ENCODE results near the gene PKIG. TPM values are rescaled to one million over a fixed set of nuclear protein-coding genes. Genes with fewer than 3 reads are reported as not detected.

Gene PKIG
- total RNA-seq, 4 donors from 2014 or later: 67.1 to 250 (median 145) TPM

DNA sequence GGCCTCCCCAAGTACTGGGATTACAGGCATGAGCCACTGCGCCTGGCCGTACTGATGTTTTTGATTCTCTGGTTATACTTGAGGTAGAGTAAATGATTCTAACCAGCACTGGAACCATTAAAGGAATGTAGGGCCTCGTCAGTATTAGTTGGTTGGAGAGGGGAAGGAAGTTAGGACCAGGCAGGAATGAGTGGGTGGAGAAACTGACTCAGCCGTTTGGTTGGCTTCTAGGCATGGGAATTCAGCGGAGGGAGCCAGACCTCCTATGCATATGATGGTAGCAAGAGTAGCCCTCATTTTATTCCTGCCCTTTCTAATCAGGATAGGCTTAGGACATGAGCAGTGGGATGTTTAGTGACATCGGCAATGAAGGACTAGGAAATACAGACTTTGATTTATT is 41.5 kb upstream of the PKIG start:
- intact Hi-C loops (cut with DNase I; ENCODE audit: low total_unique reads): no loop called here
- Histone ChIP-seq H3K4me3 (no peak overlapping the region), H3K27me3 (no peaks in the 10 kb centered on the region), H3K9me3 (no peaks in the 10 kb centered on the region), H3K27ac (no peak overlapping the region), H3K36me3 (no peaks in the 10 kb centered on the region), H3K4me1 (peaks cover 0 to 7% of the 10 kb centered on the region in 2 donors)
- TF ChIP-seq POLR2A (IDR thresholded peaks at IDR 0.05) (no peak), CTCF (IDR thresholded peaks at IDR 0.05) (no peak)
- no peak for DNase-seq

GRCh38 chr20:44541992-44542391 is 40.4 kb upstream of the PKIG start:
- DNase-seq: no peak
- intact Hi-C loops (cut with DNase I; ENCODE audit: low total_unique reads): no loop called here
- H3K4me3 ChIP-seq: no peak overlapping the region
- peak overlapping the region; percentile 34 to 51 for H3K27ac ChIP-seq
- H3K4me1 ChIP-seq: peaks cover 0 to 7% of the 10 kb centered on the region in 2 donors
- no peaks in the 10 kb centered on the region for H3K27me3 ChIP-seq
- no peaks in the 10 kb centered on the region for H3K36me3 ChIP-seq
- TF ChIP-seq CTCF (IDR thresholded peaks at IDR 0.05): no peak
- no peak for TF ChIP-seq POLR2A (IDR thresholded peaks at IDR 0.05)
- no peaks in the 10 kb centered on the region for H3K9me3 ChIP-seq

DNA sequence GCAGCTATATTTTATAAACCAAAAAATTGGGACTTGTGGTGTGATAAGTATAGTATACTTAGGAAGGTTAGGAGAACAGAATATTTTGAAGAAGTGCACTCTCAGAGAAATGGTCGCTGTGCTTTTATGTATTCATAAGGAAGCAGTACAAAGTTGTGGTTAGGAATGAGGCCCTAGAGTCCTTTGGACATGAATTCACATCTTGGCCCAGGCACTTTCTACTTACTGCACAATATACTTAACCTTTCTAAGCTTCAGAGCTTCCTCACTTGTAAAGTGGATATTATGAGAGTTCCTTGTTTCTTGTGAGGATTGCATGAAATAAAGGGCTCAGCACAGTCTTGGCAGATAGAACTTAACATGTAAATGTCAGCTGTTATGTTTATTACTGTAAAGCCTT is 39.5 kb upstream of the PKIG start:
- Histone ChIP-seq H3K4me1 (peaks cover 0 to 14% of the 10 kb centered on the region in 2 donors), H3K9me3 (no peaks in the 10 kb centered on the region), H3K36me3 (no peaks in the 10 kb centered on the region), H3K4me3 (no peak overlapping the region), H3K27ac (peak overlapping the region; percentile 34 to 51), H3K27me3 (no peaks in the 10 kb centered on the region)
- intact Hi-C loops (cut with DNase I; ENCODE audit: low total_unique reads): no loop called here
- TF ChIP-seq POLR2A (IDR thresholded peaks at IDR 0.05) (no peak), CTCF (IDR thresholded peaks at IDR 0.05) (no peak)
- DNase-seq: no peak

DNA sequence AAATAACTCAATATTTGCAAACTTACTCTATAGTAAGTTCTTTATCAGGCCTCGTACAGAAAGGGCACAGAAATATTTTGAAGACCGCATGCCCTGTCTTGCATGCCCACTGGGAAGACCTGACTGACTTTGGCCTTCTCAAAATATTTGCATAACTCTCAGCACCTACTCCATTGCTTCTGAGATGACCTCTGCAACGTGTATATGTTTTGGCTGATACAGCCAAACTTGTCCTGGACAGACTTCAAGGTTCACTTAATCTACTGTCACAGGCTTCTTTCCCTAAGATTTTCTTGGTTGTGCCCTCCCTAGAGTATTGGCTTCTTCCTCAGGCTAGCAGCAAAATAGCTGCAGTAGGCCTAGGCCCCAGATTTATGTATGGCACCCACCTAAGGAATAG is 39.0 kb upstream of the PKIG start:
- DNase-seq: no peak
- intact Hi-C loops (cut with DNase I; ENCODE audit: low total_unique reads): no loop called here
- H3K36me3 ChIP-seq: no peaks in the 10 kb centered on the region
- TF ChIP-seq POLR2A (IDR thresholded peaks at IDR 0.05) (no peak), CTCF (IDR thresholded peaks at IDR 0.05) (no peak)
- H3K4me3 ChIP-seq: no peak overlapping the region
- peak overlapping the region in 1 of 2 donors; percentile 34 for H3K27ac ChIP-seq
- no peaks in the 10 kb centered on the region for H3K27me3 ChIP-seq
- peaks cover 0 to 18% of the 10 kb centered on the region in 2 donors for H3K4me1 ChIP-seq
- H3K9me3 ChIP-seq: no peaks in the 10 kb centered on the region

DNA sequence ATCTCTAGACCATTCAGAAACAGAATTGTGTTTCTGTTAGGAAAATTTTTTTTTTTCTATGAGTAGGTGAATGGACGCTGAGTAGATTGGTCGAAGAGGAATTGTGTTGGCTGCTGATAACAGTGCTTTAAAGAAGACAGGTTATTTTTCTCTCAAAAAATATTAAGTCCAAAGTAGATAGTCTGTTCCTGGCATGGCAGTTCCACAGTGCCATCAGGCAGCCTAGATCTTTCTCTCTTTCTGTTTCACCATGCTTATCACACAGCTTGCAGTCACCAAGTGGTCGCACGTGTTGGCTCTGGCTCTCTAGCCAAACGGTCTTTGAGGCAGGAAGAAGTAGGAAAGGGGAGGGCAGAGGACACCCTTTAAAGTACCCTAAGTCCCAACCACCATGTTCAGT is 38.1 kb upstream of the PKIG start:
- H3K4me1 ChIP-seq: peaks cover 0 to 19% of the 10 kb centered on the region in 2 donors
- TF ChIP-seq POLR2A (IDR thresholded peaks at IDR 0.05) (no peak), CTCF (IDR thresholded peaks at IDR 0.05) (no peak)
- H3K9me3 ChIP-seq: no peaks in the 10 kb centered on the region
- H3K36me3 ChIP-seq: no peaks in the 10 kb centered on the region
- DNase-seq: no peak
- H3K27me3 ChIP-seq: no peaks in the 10 kb centered on the region
- peak overlapping the region in 1 of 2 donors; percentile 34 for H3K27ac ChIP-seq
- intact Hi-C loops (cut with DNase I; ENCODE audit: low total_unique reads): no loop called here
- H3K4me3 ChIP-seq: no peak overlapping the region
